Stromal cell of bone marrow (primary cell): ENCODE data around the gene ADAMTSL1.

ENCODE experiments used
- DNase-seq: peaks from one replicate; pipeline ENCODE4 v3.0.0-alpha.2; 2012; ENCODE audit warnings: low read depth

ADAMTSL1 gene

GRCh38 chr9:18819418-18819817 lies 345.5 kb downstream of the ADAMTSL1 start:
- no peak for DNase-seq

GRCh38 chr9:18820566-18821095 lies 346.7 kb downstream of the ADAMTSL1 start:
- DNase-seq = no peak

GRCh38 chr9:18821788-18822187 lies 347.8 kb downstream of the ADAMTSL1 start:
- DNase-seq = no peak

GRCh38 chr9:18822850-18823249 lies 348.9 kb downstream of the ADAMTSL1 start:
- no peak for DNase-seq

- DNase-seq = no peak
These were observed 350.2 kb downstream of the ADAMTSL1 start for GRCh38 chr9:18824095-18824666.

GRCh38 chr9:18825656-18826170 lies 351.8 kb downstream of the ADAMTSL1 start:
- DNase-seq = no peak

- DNase-seq = no peak
These were observed 352.3 kb downstream of the ADAMTSL1 start for GRCh38 chr9:18826248-18826647.

GRCh38 chr9:18829066-18829465 lies 355.1 kb downstream of the ADAMTSL1 start:
- DNase-seq = no peak

GRCh38 chr9:18829873-18830272 lies 355.9 kb downstream of the ADAMTSL1 start:
- DNase-seq = peak; percentile 9

GRCh38 chr9:18834740-18835361 lies 360.9 kb downstream of the ADAMTSL1 start:
- DNase-seq = no peak

GRCh38 chr9:18837402-18837801 lies 363.4 kb downstream of the ADAMTSL1 start:
- no peak for DNase-seq

GRCh38 chr9:18847576-18848275 lies 373.8 kb downstream of the ADAMTSL1 start:
- DNase-seq = no peak

- DNase-seq = no peak
These were observed 374.7 kb downstream of the ADAMTSL1 start for GRCh38 chr9:18848657-18849056.

- no peak for DNase-seq
These were observed 375.3 kb downstream of the ADAMTSL1 start for GRCh38 chr9:18849270-18849669.

- DNase-seq = no peak
These were observed 376.1 kb downstream of the ADAMTSL1 start for GRCh38 chr9:18849890-18850677.

GRCh38 chr9:18851069-18851795 lies 377.3 kb downstream of the ADAMTSL1 start:
- DNase-seq = no peak

- no peak for DNase-seq
These were observed 381.7 kb downstream of the ADAMTSL1 start for GRCh38 chr9:18855656-18856055.

GRCh38 chr9:18857334-18857733 lies 383.4 kb downstream of the ADAMTSL1 start:
- DNase-seq = no peak

GRCh38 chr9:18857769-18858168 lies 383.8 kb downstream of the ADAMTSL1 start:
- DNase-seq = peak; percentile 78

GRCh38 chr9:18861609-18862544 lies 387.9 kb downstream of the ADAMTSL1 start:
- peak; percentile 70 for DNase-seq
